Lower lobe of right lung (tissue), 2 donors: ENCODE results near the gene IL31RA. TPM values are rescaled to one million over a fixed set of nuclear protein-coding genes. Genes with fewer than 3 reads are reported as not detected.

Experiments used
- ATAC-seq, 2 donors: fragments of 200-7000 bp; cut with Tn5 transposase; one replicate each; pipeline ENCODE4 v1.9.1; 2020 to 2022; ENCODE audit warnings: mild to moderate bottlenecking in 2 of 2, moderate library complexity in 2 of 2
- DNase-seq: peaks from one replicate; pipeline ENCODE4 v3.0.0-alpha.2; 2020
- H3K27ac ChIP-seq: fragments of 200-600 bp; one replicate; pipeline ENCODE4 v1.8.0; 2022
- H3K27me3 ChIP-seq: fragments of 200-600 bp; one replicate; pipeline ENCODE4 v1.8.0; 2022; ENCODE audit warnings: low read depth
- H3K36me3 ChIP-seq: fragments of 200-600 bp; one replicate; pipeline ENCODE4 v1.8.0; 2022; ENCODE audit warnings: mild to moderate bottlenecking
- H3K4me1 ChIP-seq: fragments of 200-600 bp; one replicate; pipeline ENCODE4 v1.8.0; 2022
- H3K4me3 ChIP-seq: fragments of 200-600 bp; one replicate; pipeline ENCODE4 v1.8.0; 2022; ENCODE audit warnings: mild to moderate bottlenecking
- H3K9me3 ChIP-seq: fragments of 200-600 bp; one replicate; pipeline ENCODE4 v1.8.0; 2022
- CTCF ChIP-seq: fragments of 200-600 bp; IDR thresholded peaks from one replicate; pipeline ENCODE4 v1.8.0; 2022; ENCODE audit warnings: antibody characterized with exemption, mild to moderate bottlenecking
- intact Hi-C: fragments of 100-400 bp; cut with DNase I; formaldehyde crosslinking; loops from one replicate; pipeline ENCODE4 v1.11.0; 2022
- total RNA-seq: library from RNA; stranded (reverse); fragmentation: NEBNext Ultra II Directional; extraction: Animal tissue kit (Norgen Biotek cat#: 25700); gene quantifications from one replicate; pipeline ENCODE4 v1.2.1, GENCODE V29; 2021
- donor health status: DM: no; HTN: yes; CAD: no; lungs with severe emphysema.

IL31RA gene
- total RNA-seq, 1 donor from 2014 or later: not detected

GRCh38 chr5:55880453-55880852 lies 29.3 kb downstream of the IL31RA start:
- TF ChIP-seq CTCF: no peak
- no peaks in the 10 kb centered on the region for H3K36me3 ChIP-seq
- intact Hi-C loops: no loop called here
- no peak overlapping the region for H3K4me3 ChIP-seq
- no peaks in the 10 kb centered on the region for H3K9me3 ChIP-seq
- DNase-seq (no peak), ATAC-seq (no peak)
- H3K4me1 ChIP-seq: no peaks in the 10 kb centered on the region
- H3K27ac ChIP-seq: no peak overlapping the region
- H3K27me3 ChIP-seq: no peaks in the 10 kb centered on the region

GRCh38 chr5:55885359-55885758 lies 34.2 kb downstream of the IL31RA start:
- H3K4me1 ChIP-seq: no peaks in the 10 kb centered on the region
- no peak overlapping the region for H3K27ac ChIP-seq
- no peak for TF ChIP-seq CTCF
- no peaks in the 10 kb centered on the region for H3K36me3 ChIP-seq
- intact Hi-C loops: no loop called here
- H3K9me3 ChIP-seq: no peaks in the 10 kb centered on the region
- no peak overlapping the region for H3K4me3 ChIP-seq
- no peak for DNase-seq
- ATAC-seq: no peak
- H3K27me3 ChIP-seq: no peaks in the 10 kb centered on the region

- ATAC-seq (no peak), DNase-seq (no peak)
- no peak for TF ChIP-seq CTCF
- intact Hi-C loops: no loop called here
- no peaks in the 10 kb centered on the region for H3K36me3 ChIP-seq
- H3K27me3 ChIP-seq: no peaks in the 10 kb centered on the region
- no peak overlapping the region for H3K4me3 ChIP-seq
- no peaks in the 10 kb centered on the region for H3K9me3 ChIP-seq
- H3K4me1 ChIP-seq: no peaks in the 10 kb centered on the region
- H3K27ac ChIP-seq: no peak overlapping the region
Measured at GRCh38 chr5:55888205-55888604, 37.0 kb downstream of the IL31RA start.

- no peak for ATAC-seq
- H3K4me1 ChIP-seq: no peaks in the 10 kb centered on the region
- H3K4me3 ChIP-seq: no peak overlapping the region
- DNase-seq: no peak
- H3K9me3 ChIP-seq: no peaks in the 10 kb centered on the region
- intact Hi-C loops: no loop called here
- no peak overlapping the region for H3K27ac ChIP-seq
- no peak for TF ChIP-seq CTCF
- no peaks in the 10 kb centered on the region for H3K27me3 ChIP-seq
- no peaks in the 10 kb centered on the region for H3K36me3 ChIP-seq
Measured at GRCh38 chr5:55892479-55892878, 41.3 kb downstream of the IL31RA start.

- intact Hi-C loops: no loop called here
- DNase-seq: no peak
- no peaks in the 10 kb centered on the region for H3K27me3 ChIP-seq
- no peak for TF ChIP-seq CTCF
- H3K27ac ChIP-seq: no peak overlapping the region
- H3K4me3 ChIP-seq: no peak overlapping the region
- no peaks in the 10 kb centered on the region for H3K36me3 ChIP-seq
- ATAC-seq: no peak
- H3K9me3 ChIP-seq: no peaks in the 10 kb centered on the region
- no peaks in the 10 kb centered on the region for H3K4me1 ChIP-seq
Measured at GRCh38 chr5:55894135-55894534, 43.0 kb downstream of the IL31RA start.

- Histone ChIP-seq H3K4me1 (no peaks in the 10 kb centered on the region), H3K27ac (no peak overlapping the region), H3K4me3 (no peak overlapping the region), H3K9me3 (no peaks in the 10 kb centered on the region), H3K36me3 (no peaks in the 10 kb centered on the region), H3K27me3 (no peaks in the 10 kb centered on the region)
- ATAC-seq (no peak), DNase-seq (no peak)
- intact Hi-C loops: no loop called here
- no peak for TF ChIP-seq CTCF
Measured at GRCh38 chr5:55895346-55895745, 44.2 kb downstream of the IL31RA start.
